CD4-positive, CD25-positive, alpha-beta regulatory T cell (primary cell): ENCODE measurements around the gene ZGRF1. TPM values are rescaled to one million over a fixed set of nuclear protein-coding genes. Genes with fewer than 3 reads are reported as not detected.
"Not testable (repeated sequence)": the region's sequence is repeated elsewhere in the genome, so short reads cannot be mapped to it uniquely, and the experiment has no call there.

Source experiments
- ATAC-seq, 2 donors: fragments of 150-1000 bp; cut with Tn5 transposase; one replicate each; pipeline ENCODE4 v1.10.0; 2021; ENCODE audit warnings: low read depth in 2 of 2, moderate number of reproducible peaks in 2 of 2, moderate library complexity in 1 of 2
- DNase-seq, 3 donors: peaks; one replicate each; pipeline versions ENCODE4 v3.0.0 to v3.0.0-alpha.2; 2012 to 2022; ENCODE audit warnings: mixed read lengths in 1 of 3
- H3K27ac ChIP-seq: one replicate; pipeline ENCODE4 v1.7.0; 2013; ENCODE audit warnings: mild to moderate bottlenecking, low read length; ENCODE audit not compliant: insufficient read depth, poor library complexity, severe bottlenecking
- H3K27me3 ChIP-seq: one replicate; pipeline ENCODE4 v1.7.0; 2013; ENCODE audit warnings: low read length; ENCODE audit not compliant: control insufficient read depth, insufficient read depth
- H3K36me3 ChIP-seq: one replicate; pipeline ENCODE4 v1.7.0; 2013; ENCODE audit warnings: mild to moderate bottlenecking, low read length, moderate library complexity; ENCODE audit not compliant: control insufficient read depth, insufficient read depth
- H3K4me1 ChIP-seq: 2 replicates; pipeline ENCODE4 v1.7.0; 2013; ENCODE audit warnings: mild to moderate bottlenecking, low read length; ENCODE audit not compliant: insufficient read depth, control insufficient read depth, poor library complexity, severe bottlenecking
- H3K4me3 ChIP-seq: one replicate; pipeline ENCODE4 v1.7.0; 2013; ENCODE audit warnings: low read depth, mild to moderate bottlenecking, low read length, moderate library complexity
- H3K9me3 ChIP-seq, 2 experiments: 1 replicate in 1 of 2; 2 replicates in 1 of 2; pipeline ENCODE4 v1.7.0; 2013; ENCODE audit warnings: low read length in 2 of 2, mild to moderate bottlenecking in 1 of 2, moderate library complexity in 1 of 2; ENCODE audit not compliant: control insufficient read depth in 2 of 2
- H3K27ac Mint-ChIP-seq, 3 donors: one replicate each; pipeline ENCODE4 v1.8.0; 2020 to 2022; ENCODE audit warnings: mild to moderate bottlenecking in 3 of 3, mixed read lengths in 3 of 3, moderate library complexity in 2 of 3
- H3K27me3 Mint-ChIP-seq: one replicate; pipeline ENCODE4 v1.8.0; 2022; ENCODE audit warnings: mild to moderate bottlenecking, mixed read lengths
- H3K36me3 Mint-ChIP-seq: one replicate; pipeline ENCODE4 v1.8.0; 2020; ENCODE audit warnings: mixed read lengths
- H3K4me1 Mint-ChIP-seq, 4 donors: one replicate each; pipeline ENCODE4 v1.8.0; 2020 to 2022; ENCODE audit warnings: mixed read lengths in 4 of 4, mild to moderate bottlenecking in 1 of 4
- H3K4me3 Mint-ChIP-seq, 4 donors: one replicate each; pipeline ENCODE4 v1.8.0; 2020 to 2022; ENCODE audit warnings: mild to moderate bottlenecking in 4 of 4, mixed read lengths in 4 of 4, moderate library complexity in 3 of 4
- H3K9me3 Mint-ChIP-seq, 7 donors: one replicate each; pipeline ENCODE4 v1.8.0; 2020 to 2022; ENCODE audit warnings: mixed read lengths in 7 of 7, mild to moderate bottlenecking in 3 of 7, moderate library complexity in 2 of 7
- polyA plus RNA-seq, 4 donors: library from polyadenylated mRNA; unstranded; fragments of 300-500 nt; fragmentation: Illumina TruSeq; gene quantifications; one replicate each; pipeline ENCODE4 v1.2.3, GENCODE V29; 2021
- total RNA-seq: library from RNA; stranded (reverse); gene quantifications from one replicate; pipeline ENCODE4 v1.2.3, GENCODE V29; 2022

The ZGRF1 gene
- total and polyA plus RNA-seq, 5 donors from 2014 or later, result 0.53 to 9.3 (median 1.6) TPM

GRCh38 chr4:112562254-112562879, 74.3 kb downstream of the ZGRF1 start:
- H3K4me1 ChIP-seq, result no peaks in the 10 kb centered on the region
- H3K4me3 Mint-ChIP-seq, result no peak overlapping the region
- H3K27ac ChIP-seq, result no peak overlapping the region
- no peak for ATAC-seq
- H3K27me3 ChIP-seq, result no peaks in the 10 kb centered on the region
- no peaks in the 10 kb centered on the region for H3K36me3 ChIP-seq
- DNase-seq, result no peak
- H3K36me3 Mint-ChIP-seq, result peaks cover 24% of the 10 kb centered on the region
- H3K27ac Mint-ChIP-seq, result no peak overlapping the region
- no peaks in the 10 kb centered on the region for H3K9me3 ChIP-seq
- H3K4me1 Mint-ChIP-seq, result peaks cover 0 to 5% (median 2%) of the 10 kb centered on the region in 4 donors
- peaks cover 0 to 3% (median 0%) of the 10 kb centered on the region in 7 donors for H3K9me3 Mint-ChIP-seq
- no peak overlapping the region for H3K4me3 ChIP-seq
- no peaks in the 10 kb centered on the region for H3K27me3 Mint-ChIP-seq

GRCh38 chr4:112560084-112560483, 76.6 kb downstream of the ZGRF1 start:
- no peak overlapping the region for H3K27ac ChIP-seq
- H3K4me3 ChIP-seq, result no peak overlapping the region
- ATAC-seq, result no peak
- no peaks in the 10 kb centered on the region for H3K27me3 ChIP-seq
- H3K4me1 Mint-ChIP-seq, result peaks cover 0 to 5% (median 2%) of the 10 kb centered on the region in 4 donors
- DNase-seq, result no peak
- H3K36me3 ChIP-seq, result no peaks in the 10 kb centered on the region
- peaks cover 0 to 3% (median 0%) of the 10 kb centered on the region in 7 donors for H3K9me3 Mint-ChIP-seq
- no peaks in the 10 kb centered on the region for H3K4me1 ChIP-seq
- no peak overlapping the region for H3K4me3 Mint-ChIP-seq
- no peak overlapping the region for H3K27ac Mint-ChIP-seq
- H3K36me3 Mint-ChIP-seq, result peaks cover 21% of the 10 kb centered on the region
- no peaks in the 10 kb centered on the region for H3K27me3 Mint-ChIP-seq
- H3K9me3 ChIP-seq, result no peaks in the 10 kb centered on the region

- Mint-ChIP-seq H3K9me3 (peaks cover 0 to 3% (median 0%) of the 10 kb centered on the region in 7 donors), H3K4me3 (no peak overlapping the region), H3K36me3 (peaks cover 21% of the 10 kb centered on the region), H3K4me1 (peaks cover 0 to 5% (median 2%) of the 10 kb centered on the region in 4 donors), H3K27ac (no peak overlapping the region), H3K27me3 (no peaks in the 10 kb centered on the region)
- ATAC-seq, result no peak
- no peaks in the 10 kb centered on the region for H3K9me3 ChIP-seq
- H3K4me3 ChIP-seq, result no peak overlapping the region
- no peaks in the 10 kb centered on the region for H3K36me3 ChIP-seq
- H3K4me1 ChIP-seq, result no peaks in the 10 kb centered on the region
- H3K27ac ChIP-seq, result no peak overlapping the region
- no peaks in the 10 kb centered on the region for H3K27me3 ChIP-seq
- DNase-seq, result no peak
These were observed 77.7 kb downstream of the ZGRF1 start for GRCh38 chr4:112559053-112559452.

DNA sequence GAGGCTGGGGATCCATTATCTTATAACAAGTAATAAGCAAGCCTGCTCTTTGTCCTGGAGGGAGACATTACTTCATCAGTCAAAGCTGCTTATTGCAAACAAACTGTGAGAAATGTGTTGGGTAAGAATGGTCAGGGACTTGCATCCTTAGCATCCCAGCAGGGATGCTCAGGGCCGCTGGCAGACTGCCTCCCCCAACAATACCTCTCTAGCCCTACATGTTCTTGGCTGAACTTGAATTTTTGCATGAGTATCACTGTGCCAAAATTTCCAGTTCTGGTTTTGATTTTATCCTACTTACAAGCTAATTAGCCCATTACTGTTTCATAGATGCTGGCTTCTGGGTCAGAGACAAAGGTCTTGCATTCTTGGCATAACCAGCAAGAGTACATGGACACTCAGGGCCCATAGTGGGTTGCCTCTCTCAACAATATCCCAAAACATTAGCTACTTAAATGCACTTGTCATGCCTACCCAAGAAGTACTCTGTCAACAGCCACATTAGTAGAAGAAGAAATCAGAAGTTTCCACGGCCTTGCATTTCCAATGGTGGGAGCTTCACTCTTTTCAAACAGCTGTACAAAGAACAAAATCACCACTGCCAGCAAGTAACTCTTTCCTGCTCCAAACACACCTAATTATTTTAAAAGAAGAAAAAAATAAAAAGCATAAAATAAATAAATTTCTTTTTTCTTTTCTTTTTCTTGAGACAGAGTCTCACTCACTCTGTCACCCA, 78.9 kb downstream of the ZGRF1 start:
- Mint-ChIP-seq H3K4me1 (peaks cover 0 to 5% (median 2%) of the 10 kb centered on the region in 4 donors), H3K9me3 (peaks cover 0 to 2% (median 0%) of the 10 kb centered on the region in 7 donors), H3K36me3 (peaks cover 21% of the 10 kb centered on the region), H3K27me3 (no peaks in the 10 kb centered on the region), H3K4me3 (no peak overlapping the region), H3K27ac (no peak overlapping the region)
- H3K9me3 ChIP-seq, result no peaks in the 10 kb centered on the region
- no peaks in the 10 kb centered on the region for H3K36me3 ChIP-seq
- H3K4me3 ChIP-seq, result no peak overlapping the region
- H3K27ac ChIP-seq, result no peak overlapping the region
- no peaks in the 10 kb centered on the region for H3K4me1 ChIP-seq
- H3K27me3 ChIP-seq, result no peaks in the 10 kb centered on the region
- ATAC-seq, result no peak
- no peak for DNase-seq

GRCh38 chr4:112554271-112554670, 82.4 kb downstream of the ZGRF1 start:
- not testable (repeated sequence) for H3K4me1 ChIP-seq, H3K36me3 Mint-ChIP-seq, H3K36me3 ChIP-seq, H3K4me3 ChIP-seq, H3K9me3 ChIP-seq, DNase-seq, H3K27ac ChIP-seq, H3K4me1 Mint-ChIP-seq, ATAC-seq, H3K27me3 Mint-ChIP-seq, H3K9me3 Mint-ChIP-seq, H3K27ac Mint-ChIP-seq, H3K27me3 ChIP-seq, H3K4me3 Mint-ChIP-seq

DNA sequence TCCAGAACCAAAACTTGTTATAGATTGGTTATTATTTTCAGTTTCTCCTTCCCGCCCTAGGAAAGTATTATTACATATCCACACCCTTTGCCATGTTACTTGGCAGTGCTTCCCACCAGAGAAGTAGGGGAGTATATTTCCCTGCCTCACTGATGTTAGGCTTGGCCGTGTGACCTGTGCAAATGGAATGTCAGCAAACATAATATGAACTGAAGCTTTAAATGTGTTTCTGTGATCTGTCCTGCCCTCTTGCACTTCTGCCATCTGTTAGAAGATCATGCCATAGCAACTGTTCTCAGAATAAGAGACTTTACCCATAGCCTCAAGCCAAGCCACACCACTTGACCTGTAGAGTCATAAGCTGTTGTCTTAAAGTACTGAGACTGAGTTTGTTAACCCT, 84.0 kb downstream of the ZGRF1 start:
- ATAC-seq (no peak), DNase-seq (no peak)
- no peak overlapping the region for H3K27ac Mint-ChIP-seq
- Histone ChIP-seq H3K4me3 (no peak overlapping the region), H3K27ac (no peak overlapping the region), H3K4me1 (no peaks in the 10 kb centered on the region), H3K36me3 (no peaks in the 10 kb centered on the region), H3K9me3 (no peaks in the 10 kb centered on the region), H3K27me3 (no peaks in the 10 kb centered on the region)
- no peaks in the 10 kb centered on the region for H3K9me3 Mint-ChIP-seq
- H3K4me3 Mint-ChIP-seq, result no peak overlapping the region
- H3K27me3 Mint-ChIP-seq, result no peaks in the 10 kb centered on the region
- H3K36me3 Mint-ChIP-seq, result peaks cover under 1% of the 10 kb centered on the region
- H3K4me1 Mint-ChIP-seq, result no peaks in the 10 kb centered on the region

GRCh38 chr4:112550728-112551127, 86.0 kb downstream of the ZGRF1 start:
- H3K27ac Mint-ChIP-seq, result no peak overlapping the region
- Histone ChIP-seq H3K36me3 (no peaks in the 10 kb centered on the region), H3K4me3 (no peak overlapping the region), H3K9me3 (no peaks in the 10 kb centered on the region), H3K4me1 (no peaks in the 10 kb centered on the region), H3K27ac (no peak overlapping the region), H3K27me3 (no peaks in the 10 kb centered on the region)
- no peak overlapping the region for H3K4me3 Mint-ChIP-seq
- H3K27me3 Mint-ChIP-seq, result no peaks in the 10 kb centered on the region
- H3K36me3 Mint-ChIP-seq, result peaks cover 7% of the 10 kb centered on the region
- H3K9me3 Mint-ChIP-seq, result no peaks in the 10 kb centered on the region
- ATAC-seq (no peak), DNase-seq (no peak)
- H3K4me1 Mint-ChIP-seq, result no peaks in the 10 kb centered on the region

DNA sequence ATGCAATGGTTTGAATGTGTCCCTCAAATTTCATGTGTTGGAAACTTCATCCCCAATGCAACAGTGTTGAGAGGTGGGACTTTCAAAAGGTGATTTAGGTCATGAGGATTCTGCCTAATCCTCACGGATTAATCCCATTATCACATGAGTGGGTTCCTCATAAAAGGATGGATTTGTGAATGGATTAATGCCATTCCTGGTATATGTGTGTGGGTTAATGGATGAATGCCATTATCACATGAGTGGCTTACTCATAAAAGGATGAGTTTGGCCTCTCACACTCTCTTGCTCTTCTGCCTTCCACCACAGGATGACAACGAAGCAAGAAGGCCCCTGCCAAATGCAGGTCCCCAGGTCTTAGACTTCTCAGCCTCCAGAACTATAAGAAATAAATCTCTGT, 90.2 kb downstream of the ZGRF1 start:
- H3K9me3 ChIP-seq, result no peaks in the 10 kb centered on the region
- Mint-ChIP-seq H3K27ac (no peak overlapping the region), H3K27me3 (no peaks in the 10 kb centered on the region), H3K4me3 (no peak overlapping the region), H3K9me3 (peaks cover 0 to 2% (median 0%) of the 10 kb centered on the region in 7 donors), H3K4me1 (no peaks in the 10 kb centered on the region), H3K36me3 (peaks cover 11% of the 10 kb centered on the region)
- H3K27ac ChIP-seq, result no peak overlapping the region
- H3K4me1 ChIP-seq, result no peaks in the 10 kb centered on the region
- H3K36me3 ChIP-seq, result no peaks in the 10 kb centered on the region
- ATAC-seq (no peak), DNase-seq (no peak)
- H3K27me3 ChIP-seq, result no peaks in the 10 kb centered on the region
- no peak overlapping the region for H3K4me3 ChIP-seq
